Vagina (tissue), 2 donors: Measurements from ENCODE around the gene COL26A1.

Experiments
- CTCF ChIP-seq, 3 experiments: fragments of 450-650 bp in 2 of 3; fragments of 200-600 bp in 1 of 3; sonication (generic) in 1 of 3; IDR thresholded peaks; one replicate each; pipeline ENCODE4 v1.5.1; 2017 to 2019; ENCODE audit warnings: antibody characterized with exemption in 3 of 3, mild to moderate bottlenecking in 2 of 3, moderate library complexity in 2 of 3
- POLR2AphosphoS5 ChIP-seq, 2 donors: sonication (generic); formaldehyde crosslinking; IDR thresholded peaks; one replicate each; pipeline ENCODE4 v1.9.0; 2017; ENCODE audit warnings: antibody characterized with exemption in 2 of 2, mild to moderate bottlenecking in 2 of 2, low read depth in 1 of 2; ENCODE audit not compliant: insufficient read depth in 1 of 2

DNA sequence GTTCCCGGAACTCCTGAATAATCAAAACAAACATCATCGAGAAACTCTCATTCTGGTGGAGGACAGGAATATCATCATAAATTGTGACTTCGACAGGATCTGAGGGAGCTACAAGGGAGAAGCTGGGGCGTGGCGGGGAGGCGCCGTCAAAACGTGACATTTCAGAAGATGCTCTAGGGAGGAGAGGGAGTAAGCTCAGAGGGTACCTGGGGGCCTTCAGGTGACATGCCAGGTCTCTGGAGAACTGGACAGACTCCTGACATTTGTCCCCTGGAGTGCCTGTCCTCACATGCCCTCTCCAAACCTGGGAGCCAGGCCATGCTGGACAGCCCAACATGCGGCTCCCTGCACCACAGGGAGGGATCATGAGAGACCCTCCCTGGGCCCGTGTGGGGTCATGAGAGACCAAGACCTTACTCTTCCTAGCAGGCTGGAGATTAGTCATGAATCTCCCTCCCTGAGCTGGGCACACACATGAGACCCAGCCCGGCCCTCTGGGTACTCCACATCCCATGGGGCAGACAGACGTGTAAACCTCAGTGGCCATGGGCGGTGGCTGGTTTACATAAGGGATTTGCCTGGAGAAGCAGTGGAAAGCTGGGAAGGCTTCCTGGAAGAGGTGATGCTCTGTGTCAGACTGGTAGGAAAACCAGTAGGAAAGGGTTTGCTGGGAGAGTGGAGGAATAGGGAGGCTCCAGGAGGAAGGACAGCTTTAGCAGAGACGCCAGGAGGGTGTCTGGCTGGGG lies 185.4 kb downstream of the COL26A1 start:
- TF ChIP-seq CTCF (IDR thresholded peaks at IDR 0.05): no peak
- no peak for TF ChIP-seq POLR2AphosphoS5 (IDR thresholded peaks at IDR 0.05; ENCODE audit: insufficient read depth in 1 of 2, low read depth in 1 of 2)
